Measurements from ENCODE around the gene ZNF385A.
A peak's percentile ranks its signal among the peaks of the same experiment; 100 is the strongest.
"Not testable (repeated sequence)": the region's sequence is repeated elsewhere in the genome, so short reads cannot be mapped to it uniquely, and the experiment has no call there.

Gene ZNF385A

GRCh38 chr12:54355104-54355815, 29.3 kb downstream of the ZNF385A start:
- DNase-seq: no peak

GRCh38 chr12:54354271-54354670, 30.3 kb downstream of the ZNF385A start:
- DNase-seq: not testable (repeated sequence)

- DNase-seq: no peak
Observed at GRCh38 chr12:54352891-54353874, 31.4 kb downstream of the ZNF385A start.

- DNase-seq: peak; percentile 48 to 62
Observed at GRCh38 chr12:54352022-54352531, 32.5 kb downstream of the ZNF385A start.

- no peak for DNase-seq
Observed at GRCh38 chr12:54351341-54351740, 33.2 kb downstream of the ZNF385A start.

- no peak for DNase-seq
Observed at GRCh38 chr12:54350743-54351142, 33.8 kb downstream of the ZNF385A start.

GRCh38 chr12:54349679-54350078, 34.9 kb downstream of the ZNF385A start:
- no peak for DNase-seq

GRCh38 chr12:54349036-54349435, 35.5 kb downstream of the ZNF385A start:
- no peak for DNase-seq

GRCh38 chr12:54341378-54342300, 42.9 kb downstream of the ZNF385A start:
- no peak for DNase-seq

- no peak for DNase-seq
Observed at GRCh38 chr12:54340846-54341245, 43.7 kb downstream of the ZNF385A start.

GRCh38 chr12:54338698-54339296, 45.7 kb downstream of the ZNF385A start:
- DNase-seq: no peak

GRCh38 chr12:54337854-54338650, 46.5 kb downstream of the ZNF385A start:
- DNase-seq: no peak

GRCh38 chr12:54337280-54337842, 47.2 kb downstream of the ZNF385A start:
- no peak for DNase-seq

GRCh38 chr12:54333420-54334034, 51.0 kb downstream of the ZNF385A start:
- DNase-seq: no peak

GRCh38 chr12:54331461-54331860, 53.1 kb downstream of the ZNF385A start:
- DNase-seq: no peak

GRCh38 chr12:54330442-54330841, 54.1 kb downstream of the ZNF385A start:
- DNase-seq: no peak

GRCh38 chr12:54329759-54330158, 54.8 kb downstream of the ZNF385A start:
- no peak for DNase-seq

- DNase-seq: no peak
Observed at GRCh38 chr12:54328595-54329337, 55.8 kb downstream of the ZNF385A start.

- not testable (repeated sequence) for DNase-seq
Observed at GRCh38 chr12:54325442-54326109, 59.0 kb downstream of the ZNF385A start.
